PC-9 (cell line): Measurements from ENCODE around the gene GSG1. TPM values are rescaled to one million over a fixed set of nuclear protein-coding genes. Genes with fewer than 3 reads are reported as not detected.

ENCODE experiments used
- BruUV-seq: library from RNA; stranded (reverse); fragments of 400-500 nt; replicated peaks from 2 replicates; lab custom pipeline; 2021; lab: Mats Ljungman, UMichigan
- CTCF ChIA-PET: fragments of 300-600 bp; sonication (Branson Sonifier 250); formaldehyde crosslinking; loops from one replicate; lab custom pipeline; 2022; ENCODE audit warnings: antibody characterized with exemption; lab: Charles Lee
- POLR2A ChIA-PET: fragments of 300-600 bp; sonication (Branson Sonifier 250); formaldehyde crosslinking; loops from one replicate; lab custom pipeline; 2022; ENCODE audit warnings: antibody characterized with exemption; ENCODE audit not compliant: unreplicated experiment; lab: Charles Lee
- DNase-seq, 2 experiments: peaks; one replicate each; pipeline versions ENCODE4 v3.0.0 to v3.0.0-alpha.2; 2015 to 2022; ENCODE audit warnings: mixed read lengths in 1 of 2
- H2AFZ ChIP-seq: fragments of 200-600 bp; sonication (generic); 2 replicates; pipeline ENCODE4 v1.8.1; 2017; ENCODE audit warnings: antibody characterized with exemption
- H3F3A ChIP-seq: fragments of 200-600 bp; sonication (generic); 2 replicates; pipeline ENCODE4 v1.8.1; 2017; ENCODE audit warnings: antibody characterized with exemption, mild to moderate bottlenecking, low read depth; ENCODE audit not compliant: insufficient read depth
- H3K27ac ChIP-seq: fragments of 200-600 bp; sonication (generic); 2 replicates; pipeline ENCODE4 v1.6.1; 2016; ENCODE audit warnings: mixed run types
- H3K27me3 ChIP-seq: fragments of 200-600 bp; sonication (generic); 2 replicates; pipeline ENCODE4 v1.6.1; 2016; ENCODE audit warnings: low read depth, mixed run types; ENCODE audit not compliant: insufficient read depth
- H3K36me3 ChIP-seq: fragments of 200-600 bp; sonication (generic); 2 replicates; pipeline ENCODE4 v1.6.1; 2016; ENCODE audit warnings: low read depth, mixed run types
- H3K4me1 ChIP-seq: fragments of 200-600 bp; sonication (generic); replicated peaks from 2 replicates; pipeline ENCODE4 v1.6.1; 2016; ENCODE audit warnings: mixed run types; ENCODE audit not compliant: insufficient read depth
- H3K4me2 ChIP-seq: fragments of 200-600 bp; sonication (generic); 2 replicates; pipeline ENCODE4 v1.6.1; 2017; ENCODE audit warnings: mixed run types
- H3K4me3 ChIP-seq: fragments of 200-600 bp; sonication (generic); 2 replicates; pipeline ENCODE4 v1.6.1; 2016; ENCODE audit warnings: mixed run types
- H3K79me2 ChIP-seq: fragments of 200-600 bp; sonication (generic); 2 replicates; pipeline ENCODE4 v1.6.1; 2017; ENCODE audit warnings: low read depth, mixed run types
- H3K9me2 ChIP-seq: fragments of 200-600 bp; sonication (generic); 2 replicates; pipeline ENCODE4 v1.8.1; 2017; ENCODE audit warnings: mild to moderate bottlenecking; ENCODE audit not compliant: insufficient read depth
- H3K9me3 ChIP-seq: fragments of 200-600 bp; sonication (generic); 2 replicates; pipeline ENCODE4 v1.8.1; 2016; ENCODE audit warnings: low read depth; ENCODE audit not compliant: insufficient read depth
- H4K20me1 ChIP-seq: fragments of 200-600 bp; sonication (generic); 2 replicates; pipeline ENCODE4 v1.8.1; 2017; ENCODE audit not compliant: insufficient read depth
- EZH2 ChIP-seq: fragments of 200-600 bp; sonication (generic); IDR thresholded peaks from 2 replicates; pipeline ENCODE4 v1.8.0; 2017; ENCODE audit warnings: antibody characterized with exemption, low read depth
- intact Hi-C: fragments of 100-400 bp; cut with micrococcal nuclease; formaldehyde crosslinking; loops from one replicate; pipeline ENCODE4 v1.10.0; 2022; ENCODE audit not compliant: unreplicated experiment
- total RNA-seq: library from RNA; stranded (reverse); gene quantifications from 2 replicates; pipeline ENCODE4 v1.2.3, GENCODE V29; 2021
- TF ChIP-seq, protein P1 (sequence below): fragments of 200-600 bp; sonication (generic); conservative IDR thresholded peaks from 2 replicates; pipeline ENCODE4 v1.6.1; 2017; ENCODE audit warnings: mixed run types, antibody characterized with exemption, mild to moderate bottlenecking, moderate library complexity

Gene GSG1
- total RNA-seq, 1 experiment from 2014 or later = 0.41 TPM

DNA sequence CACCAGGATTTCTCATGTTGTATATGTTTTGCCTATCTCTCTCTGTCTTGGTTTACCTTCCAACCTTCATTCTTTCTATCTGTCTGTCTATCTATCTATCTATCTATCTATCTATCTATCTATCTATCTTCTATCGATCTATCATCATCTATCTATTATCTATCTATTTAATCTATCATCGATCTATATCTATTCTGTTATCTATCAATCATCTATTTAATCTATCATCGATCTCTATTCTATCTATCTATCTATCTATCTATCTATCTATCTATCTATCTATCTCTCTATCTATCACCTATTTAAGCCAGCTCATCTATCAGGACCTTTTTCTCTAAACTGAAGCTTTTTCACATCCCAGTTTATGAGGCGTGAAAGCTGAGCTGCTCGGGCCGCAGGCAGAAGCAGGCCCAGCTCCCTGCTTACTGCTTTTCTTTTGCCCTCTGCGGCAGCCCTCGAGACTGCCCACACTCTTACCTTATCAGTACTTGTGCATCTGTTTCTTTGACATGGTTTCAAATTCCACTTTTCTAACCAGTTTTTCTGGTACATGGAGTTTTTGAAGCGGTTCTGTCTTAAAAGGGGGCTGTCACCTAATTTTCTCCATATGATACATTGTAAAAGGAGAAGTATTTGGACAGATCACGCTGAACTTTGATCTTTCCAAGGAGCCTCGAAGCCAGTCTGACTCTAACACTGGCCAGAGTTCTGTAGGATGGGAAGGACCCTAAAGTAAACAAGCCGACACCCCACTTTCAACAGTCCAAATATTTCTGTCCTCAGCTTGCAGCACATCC is 44.4 kb upstream of the GSG1 start:
- Histone ChIP-seq H3K27ac (peak overlapping the region; percentile 43), H2AFZ (no peak overlapping the region), H4K20me1 (no peaks in the 10 kb centered on the region), H3K36me3 (no peaks in the 10 kb centered on the region), H3K4me3 (no peak overlapping the region), H3K27me3 (no peaks in the 10 kb centered on the region), H3K79me2 (no peaks in the 10 kb centered on the region), H3K9me2 (no peaks in the 10 kb centered on the region), H3K4me1 (peaks cover 38% of the 10 kb centered on the region), H3F3A (peaks cover 14% of the 10 kb centered on the region), H3K4me2 (peak overlapping the region; percentile 55), H3K9me3 (peaks cover 2% of the 10 kb centered on the region; the same call in 1 of the 2 replicates)
- DNase-seq = peak; percentile 68 to 84
- ChIA-PET CTCF (interaction anchor here (0.8 kb wide), 2 partner anchors 10 to 15 kb away, joined by 3 to 4 read pairs; no protein-coding TSS in a partner anchor), POLR2A (interaction anchor here (0.6 to 1.3 kb wide), 5 partner anchors 11 to 33 kb away, joined by 3 to 11 read pairs (median 5); no protein-coding TSS in a partner anchor)
- TF ChIP-seq, protein P1, sequence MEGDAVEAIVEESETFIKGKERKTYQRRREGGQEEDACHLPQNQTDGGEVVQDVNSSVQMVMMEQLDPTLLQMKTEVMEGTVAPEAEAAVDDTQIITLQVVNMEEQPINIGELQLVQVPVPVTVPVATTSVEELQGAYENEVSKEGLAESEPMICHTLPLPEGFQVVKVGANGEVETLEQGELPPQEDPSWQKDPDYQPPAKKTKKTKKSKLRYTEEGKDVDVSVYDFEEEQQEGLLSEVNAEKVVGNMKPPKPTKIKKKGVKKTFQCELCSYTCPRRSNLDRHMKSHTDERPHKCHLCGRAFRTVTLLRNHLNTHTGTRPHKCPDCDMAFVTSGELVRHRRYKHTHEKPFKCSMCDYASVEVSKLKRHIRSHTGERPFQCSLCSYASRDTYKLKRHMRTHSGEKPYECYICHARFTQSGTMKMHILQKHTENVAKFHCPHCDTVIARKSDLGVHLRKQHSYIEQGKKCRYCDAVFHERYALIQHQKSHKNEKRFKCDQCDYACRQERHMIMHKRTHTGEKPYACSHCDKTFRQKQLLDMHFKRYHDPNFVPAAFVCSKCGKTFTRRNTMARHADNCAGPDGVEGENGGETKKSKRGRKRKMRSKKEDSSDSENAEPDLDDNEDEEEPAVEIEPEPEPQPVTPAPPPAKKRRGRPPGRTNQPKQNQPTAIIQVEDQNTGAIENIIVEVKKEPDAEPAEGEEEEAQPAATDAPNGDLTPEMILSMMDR = no peak
- no peak for TF ChIP-seq EZH2
- intact Hi-C loops = loop anchor here (1.0 kb wide), 4 partner anchors 13 to 50 kb away; partner anchors contain the start of gene EMP1
- TSS peak; percentile 33 for BruUV-seq

DNA sequence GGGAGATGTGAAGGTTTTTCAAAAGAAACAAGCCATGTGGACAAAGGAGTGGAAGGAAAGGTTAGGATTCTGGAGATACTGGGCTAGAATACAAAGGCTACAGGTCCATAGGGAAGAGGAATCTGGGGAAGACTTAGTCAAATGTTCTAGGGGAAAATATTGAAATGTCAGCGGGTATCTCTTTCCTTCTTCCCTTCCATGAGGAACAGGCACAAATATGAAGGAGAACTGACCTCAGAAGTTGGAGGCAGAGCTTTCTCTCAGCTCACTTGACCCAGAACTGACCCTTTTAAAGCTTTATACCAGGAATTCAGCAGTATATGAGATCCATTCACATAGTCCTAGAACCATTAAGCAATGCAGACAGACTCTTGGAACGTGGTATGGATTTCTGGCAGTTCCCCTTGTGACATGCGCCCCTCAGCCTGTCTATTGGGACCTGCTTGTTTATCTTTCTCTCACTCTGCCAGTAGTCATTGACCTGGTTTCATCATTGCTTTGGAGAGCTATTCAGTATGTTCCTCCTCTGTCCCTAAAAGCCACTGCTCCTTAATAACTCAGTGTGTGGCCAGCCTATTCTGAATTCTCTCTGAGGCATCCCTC is 43.0 kb upstream of the GSG1 start:
- no peak overlapping the region for H3K4me3 ChIP-seq
- H3F3A ChIP-seq = peaks cover 14% of the 10 kb centered on the region
- no peak for DNase-seq
- no peaks in the 10 kb centered on the region for H4K20me1 ChIP-seq
- ChIA-PET CTCF (interaction anchor here (1.1 kb wide), 1 partner anchor 19 kb away, joined by 3 read pairs; no protein-coding TSS in a partner anchor), POLR2A (interaction anchor here (0.6 kb wide), 2 partner anchors 56 to 65 kb away, joined by 3 to 5 read pairs; no protein-coding TSS in a partner anchor)
- no peaks in the 10 kb centered on the region for H3K36me3 ChIP-seq
- no peak overlapping the region for H2AFZ ChIP-seq
- no TSS peak for BruUV-seq
- H3K79me2 ChIP-seq = no peaks in the 10 kb centered on the region
- no peak overlapping the region for H3K27ac ChIP-seq
- H3K27me3 ChIP-seq = no peaks in the 10 kb centered on the region
- TF ChIP-seq, protein P1 = no peak
- TF ChIP-seq EZH2 = no peak
- H3K9me3 ChIP-seq = peaks cover 3% of the 10 kb centered on the region; the same call in 1 of the 2 replicates
- H3K4me1 ChIP-seq = peaks cover 38% of the 10 kb centered on the region
- H3K4me2 ChIP-seq = no peak overlapping the region
- no peaks in the 10 kb centered on the region for H3K9me2 ChIP-seq
- intact Hi-C loops = no loop called here

DNA sequence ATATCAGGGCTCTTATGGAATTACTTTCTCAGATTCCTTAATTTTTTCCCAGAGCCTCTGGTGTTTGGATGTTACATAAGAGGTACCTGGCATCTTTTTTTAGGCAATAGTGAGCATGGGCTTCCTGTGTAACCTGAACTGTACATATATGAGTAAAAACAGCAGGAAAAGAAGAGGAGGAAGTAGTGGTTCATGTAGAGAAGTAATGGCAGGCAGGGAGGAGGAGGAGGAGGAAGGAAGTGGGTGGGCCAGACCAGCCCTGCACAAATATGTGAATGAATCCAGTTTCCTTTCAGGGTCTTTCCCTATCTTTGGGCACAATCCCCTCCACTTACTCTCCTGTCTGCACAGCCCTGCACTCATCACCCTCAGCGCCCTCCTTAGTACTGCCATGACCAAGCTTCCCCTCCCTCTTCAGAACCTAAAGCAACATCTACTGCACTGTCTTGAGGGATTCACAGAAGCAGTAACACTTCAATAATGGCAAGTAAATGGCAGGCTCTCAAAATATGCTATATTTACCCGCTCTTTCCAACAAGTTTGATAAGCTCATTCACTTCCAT is 40.9 kb upstream of the GSG1 start:
- intact Hi-C loops = no loop called here
- Histone ChIP-seq H3K79me2 (no peaks in the 10 kb centered on the region), H3K9me2 (no peaks in the 10 kb centered on the region), H3K36me3 (no peaks in the 10 kb centered on the region), H2AFZ (no peak overlapping the region), H3K27ac (no peak overlapping the region), H3K4me2 (no peak overlapping the region), H3K4me1 (peaks cover 38% of the 10 kb centered on the region), H3K9me3 (peaks cover 3% of the 10 kb centered on the region; the same call in 1 of the 2 replicates), H4K20me1 (no peaks in the 10 kb centered on the region), H3K27me3 (no peaks in the 10 kb centered on the region), H3F3A (peaks cover 14% of the 10 kb centered on the region), H3K4me3 (no peak overlapping the region)
- ChIA-PET POLR2A (interaction anchor here (0.6 kb wide), 1 partner anchor 273 kb away, joined by 3 read pairs; no protein-coding TSS in a partner anchor), CTCF (no interaction called here)
- no TSS peak for BruUV-seq
- DNase-seq = no peak
- TF ChIP-seq EZH2 = no peak
- TF ChIP-seq, protein P1 = no peak
